H54 (cell line): Measurements from ENCODE around the gene ATP2B3.

Experiments
- DNase-seq: peaks from one replicate; pipeline ENCODE4 v3.0.0; 2011; ENCODE audit warnings: low spot score, mixed read lengths; ENCODE audit not compliant: insufficient read length
- FAIRE-seq: peaks from 3 replicates; lab custom pipeline; 2011; peaks lifted over from hg19 to GRCh38; lab: Jason Lieb, UNC
- POLR2A ChIP-seq: IDR thresholded peaks from 2 replicates; pipeline ENCODE4 v1.6.1; 2011; ENCODE audit warnings: low read depth, mild to moderate bottlenecking, low read length

ATP2B3 gene

GRCh38 chrX:153627675-153628111 lies 110.3 kb downstream of the ATP2B3 start:
- no peak for DNase-seq
- FAIRE-seq, result no peak
- TF ChIP-seq POLR2A, result no peak

- TF ChIP-seq POLR2A, result no peak
- FAIRE-seq (no peak), DNase-seq (no peak)
These were observed 110.7 kb downstream of the ATP2B3 start for GRCh38 chrX:153628129-153628528.

- FAIRE-seq, result no peak
- no peak for TF ChIP-seq POLR2A
These were observed 111.2 kb downstream of the ATP2B3 start for GRCh38 chrX:153628665-153629064.

GRCh38 chrX:153631346-153631745 lies 113.9 kb downstream of the ATP2B3 start:
- TF ChIP-seq POLR2A, result no peak
- FAIRE-seq (no peak), DNase-seq (no peak)

More at GRCh38 chrX:153628665-153629064, 111.2 kb downstream of the ATP2B3 start:
- DNase-seq, result no peak

GRCh38 chrX:153631907-153632594 lies 114.6 kb downstream of the ATP2B3 start:
- TF ChIP-seq POLR2A, result no peak
- FAIRE-seq (no peak), DNase-seq (no peak)
